Activated naive CD4-positive, alpha-beta T cell treated with Interleukin-2 at 50 U/mL for 16 hours (primary cell): Measurements from ENCODE around the gene TMEM260.
"Not testable (repeated sequence)": the region's sequence is repeated elsewhere in the genome, so short reads cannot be mapped to it uniquely, and the experiment has no call there.

Source experiments
- DNase-seq: peaks from one replicate; pipeline ENCODE4 v3.0.0-alpha.2; 2020

The TMEM260 gene

DNA sequence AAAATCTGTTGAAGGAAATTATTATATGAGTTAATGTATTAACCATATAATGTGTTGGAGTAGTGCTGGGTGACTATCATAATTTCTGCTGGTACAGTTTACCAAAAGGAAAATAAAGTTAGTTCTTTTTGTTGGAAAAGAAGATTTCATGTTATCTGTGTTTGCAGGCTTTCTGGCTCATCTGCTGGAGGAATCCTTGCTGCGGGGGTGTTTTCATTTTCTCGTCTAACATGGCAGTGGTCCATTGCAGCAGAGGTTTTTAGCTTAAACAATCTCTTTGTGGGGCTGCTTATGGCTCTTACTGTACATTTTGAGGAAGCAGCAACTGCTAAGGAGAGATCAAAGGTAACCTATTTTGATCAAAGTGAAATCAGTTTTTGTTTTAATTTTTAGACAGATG, 24.1 kb downstream of the TMEM260 start:
- no peak for DNase-seq

GRCh38 chr14:56608689-56609088, 29.1 kb downstream of the TMEM260 start:
- DNase-seq: no peak

DNA sequence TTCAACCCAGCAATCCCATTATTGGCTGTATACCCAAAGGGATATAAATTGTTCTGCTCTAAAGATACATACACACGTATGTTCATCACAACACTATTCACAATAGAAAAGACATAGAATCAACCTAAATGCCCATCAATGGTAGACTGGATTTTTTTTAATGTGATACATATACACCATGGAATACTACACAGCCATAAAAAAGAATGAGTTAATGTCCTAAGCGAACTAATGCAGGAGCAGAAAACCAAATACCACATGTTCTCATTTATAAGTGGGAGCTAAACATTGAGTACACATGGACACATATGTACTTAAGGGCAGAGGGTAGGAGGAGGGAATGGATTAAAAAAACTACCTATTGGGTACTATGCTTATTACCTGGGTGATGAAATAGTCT, 32.1 kb downstream of the TMEM260 start:
- not testable (repeated sequence) for DNase-seq

GRCh38 chr14:56617084-56617483, 37.5 kb downstream of the TMEM260 start:
- no peak for DNase-seq

DNA sequence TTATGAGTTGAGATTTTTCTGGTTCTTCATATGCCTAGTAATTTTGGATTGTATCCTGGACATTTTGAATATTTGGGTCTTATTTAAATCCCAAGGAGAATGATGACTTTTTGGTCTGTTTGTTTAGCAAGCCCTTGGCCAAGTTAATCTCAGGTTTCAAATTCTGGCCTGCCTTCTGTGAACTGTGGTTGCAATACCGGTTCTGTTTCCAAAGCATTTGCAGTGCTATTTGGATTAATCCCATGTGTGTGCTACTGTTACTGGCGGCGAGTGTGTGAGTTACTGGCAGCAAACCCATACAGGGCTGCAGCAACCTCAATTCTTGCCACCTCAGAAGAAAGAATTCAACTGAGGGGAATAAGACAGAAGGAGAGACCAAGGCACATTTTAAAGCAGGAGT, 51.1 kb downstream of the TMEM260 start:
- no peak for DNase-seq

DNA sequence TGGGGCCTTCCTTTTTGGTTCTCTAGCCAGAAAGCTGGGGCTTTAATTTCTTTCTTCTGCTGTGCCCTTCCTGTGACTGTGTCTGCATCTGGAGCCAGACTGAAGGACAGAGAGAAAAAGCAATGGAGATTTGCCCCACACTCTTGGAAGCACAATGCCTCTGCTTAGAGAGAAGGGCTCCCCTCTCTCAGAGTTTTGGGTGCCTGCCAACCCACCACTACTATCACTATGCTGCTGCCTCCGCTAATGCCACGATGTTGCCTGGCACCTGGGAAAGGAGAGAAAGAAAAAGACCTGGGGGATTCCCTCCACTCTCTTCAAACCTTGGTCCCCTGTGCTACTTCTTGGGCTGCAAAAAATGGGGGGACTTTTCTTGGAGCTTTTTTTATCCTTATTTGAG, 52.6 kb downstream of the TMEM260 start:
- DNase-seq: no peak

- DNase-seq: no peak
These were observed 53.9 kb downstream of the TMEM260 start for GRCh38 chr14:56633544-56633943.

DNA sequence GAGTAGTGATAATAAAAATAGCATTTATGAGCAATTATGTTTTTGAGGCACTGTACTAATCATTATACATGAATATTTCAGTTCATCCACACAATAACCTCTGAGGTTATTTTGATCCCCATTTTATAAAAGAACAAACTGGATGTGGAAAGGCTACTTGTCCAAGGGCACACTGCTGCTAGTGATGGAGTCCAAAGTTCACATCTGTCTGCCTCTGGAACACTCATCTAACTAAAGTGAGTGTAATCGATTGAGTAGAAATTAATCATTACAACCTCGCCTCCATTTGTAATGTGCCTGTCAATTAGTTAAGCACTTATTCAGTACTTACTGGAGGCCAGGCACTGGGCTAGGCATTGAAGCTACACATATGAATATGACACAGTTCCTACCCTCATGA, 55.4 kb downstream of the TMEM260 start:
- no peak for DNase-seq

DNA sequence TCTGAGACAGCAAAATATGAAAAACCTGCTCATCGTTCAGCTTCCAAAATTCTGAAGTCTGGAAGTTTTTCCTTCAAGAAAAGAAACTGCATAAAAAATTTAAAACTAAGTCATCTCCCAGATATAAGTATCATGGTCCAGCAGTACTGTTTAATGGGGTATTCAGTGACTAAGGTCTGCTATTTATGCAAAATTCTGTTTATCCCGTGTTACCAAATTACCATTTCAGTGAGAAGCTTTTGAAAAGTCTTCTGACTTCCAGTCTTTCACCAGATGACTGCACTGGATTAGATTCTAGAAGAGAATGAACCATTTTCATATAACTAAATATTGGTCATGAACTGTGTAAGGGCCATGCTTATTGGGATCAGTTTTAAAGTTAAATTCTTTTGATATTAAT, 67.9 kb downstream of the TMEM260 start:
- DNase-seq: no peak

DNA sequence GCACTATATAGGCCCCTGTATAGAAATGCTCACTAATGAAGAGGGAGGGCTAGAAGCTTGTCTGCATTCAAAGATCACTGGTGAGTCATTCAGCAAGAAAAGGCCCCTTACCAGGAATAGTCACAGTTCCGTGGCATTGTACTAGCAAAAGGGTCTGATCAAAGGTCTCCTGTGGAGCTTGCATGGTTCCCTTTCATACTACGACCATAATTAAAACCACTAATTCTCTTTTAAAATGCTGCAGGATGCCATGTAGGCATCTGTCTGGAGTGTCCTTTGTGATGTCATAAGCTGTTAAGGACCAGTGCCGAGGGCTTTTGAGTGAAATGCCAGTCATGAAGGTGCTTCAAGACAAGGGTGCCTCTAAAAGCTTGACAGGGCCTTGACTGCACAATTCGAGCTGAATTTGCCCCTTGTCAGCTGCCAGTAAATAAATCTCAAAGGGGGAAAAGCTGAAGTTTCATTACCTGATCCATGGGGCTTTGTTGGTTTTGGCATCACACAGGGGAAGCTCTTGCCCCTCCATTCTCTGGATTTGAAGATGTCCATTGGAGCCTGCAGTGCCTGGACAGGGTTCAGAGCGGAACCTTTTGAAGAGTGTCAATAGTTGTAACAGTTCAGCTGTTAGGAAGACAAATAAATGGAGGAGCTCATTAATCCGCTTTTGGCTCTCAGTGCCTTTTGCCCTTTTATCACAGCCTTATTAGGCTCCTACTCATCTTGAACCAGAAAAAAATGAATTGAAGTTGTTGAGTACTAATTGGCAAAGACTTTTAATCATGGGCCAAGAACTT, 69.1 kb downstream of the TMEM260 start:
- no peak for DNase-seq

DNA sequence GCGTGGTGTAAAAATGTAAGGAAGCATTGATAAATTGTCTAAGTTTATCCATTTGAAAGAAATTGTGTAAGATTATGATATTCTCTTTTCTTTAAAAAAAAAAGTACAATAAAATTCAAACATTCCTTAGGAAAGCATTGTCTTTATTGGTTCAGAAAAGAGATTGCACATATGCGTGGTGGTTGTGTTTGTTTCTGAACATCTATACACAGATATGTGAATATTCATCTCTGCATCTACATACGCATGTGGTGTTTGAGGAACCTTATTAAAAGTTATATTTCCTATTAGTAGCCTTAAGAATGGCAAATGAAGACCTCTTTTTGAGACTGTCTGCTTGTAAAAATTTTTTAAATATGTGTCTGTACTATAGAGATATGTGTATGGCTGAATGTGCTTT, 69.8 kb downstream of the TMEM260 start:
- no peak for DNase-seq

GRCh38 chr14:56650048-56650447, 70.5 kb downstream of the TMEM260 start:
- no peak for DNase-seq

DNA sequence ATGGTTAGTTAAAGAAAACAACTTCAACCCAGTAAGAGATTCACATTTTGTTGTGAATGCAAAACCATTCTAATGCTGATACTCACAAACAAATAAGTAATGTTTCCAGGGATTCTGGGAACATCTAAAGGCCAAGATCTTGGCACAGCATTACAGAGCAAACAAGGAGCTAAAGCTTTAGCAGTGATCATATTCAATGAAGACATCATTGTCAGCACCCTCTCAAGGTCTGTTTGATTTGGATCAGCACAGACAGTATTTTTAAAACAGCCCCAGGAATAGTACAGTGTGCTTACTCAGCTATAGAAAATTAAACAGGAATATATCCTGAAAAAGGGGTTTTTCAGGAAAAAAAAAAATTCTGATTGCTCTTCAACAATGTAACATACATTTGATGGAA, 71.4 kb downstream of the TMEM260 start:
- DNase-seq: no peak

- DNase-seq: no peak
These were observed 78.0 kb downstream of the TMEM260 start for GRCh38 chr14:56657604-56658003.

GRCh38 chr14:56659378-56659777, 79.8 kb downstream of the TMEM260 start:
- no peak for DNase-seq

GRCh38 chr14:56659964-56660551, 80.5 kb downstream of the TMEM260 start:
- DNase-seq: no peak

DNA sequence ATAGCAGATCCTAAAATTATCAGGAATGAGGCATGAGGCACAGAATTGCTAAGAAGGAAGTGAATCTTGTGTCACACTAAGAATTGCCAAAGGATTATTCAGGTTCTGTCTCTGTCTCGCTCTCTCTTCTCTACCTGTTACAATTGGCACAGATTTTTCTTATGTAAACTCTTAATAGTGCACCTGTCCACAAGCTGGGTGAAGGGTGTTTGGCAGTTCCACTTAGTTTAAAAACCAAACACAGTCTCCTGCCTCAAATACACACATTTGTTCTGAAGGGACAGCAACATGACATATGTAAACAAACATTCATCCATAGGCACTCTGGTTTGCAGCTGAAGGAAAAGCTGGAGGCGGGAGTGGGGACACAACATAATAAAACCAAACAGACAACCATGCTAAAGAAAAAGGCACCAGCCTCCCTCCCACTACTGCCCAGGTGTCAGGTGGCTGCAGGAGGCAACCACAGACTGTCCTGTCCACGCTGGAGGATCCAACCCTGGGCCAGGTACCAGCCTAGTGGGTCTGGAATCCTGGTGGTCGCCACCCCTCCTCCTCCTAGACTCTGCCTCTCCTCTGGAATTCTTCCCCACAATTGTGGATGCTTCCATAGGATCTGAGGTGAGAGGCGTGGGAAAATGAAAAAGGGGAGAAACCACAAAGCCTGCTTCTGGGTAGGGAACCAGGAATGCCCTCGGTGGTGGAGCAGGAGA, 81.2 kb downstream of the TMEM260 start:
- DNase-seq: no peak

DNA sequence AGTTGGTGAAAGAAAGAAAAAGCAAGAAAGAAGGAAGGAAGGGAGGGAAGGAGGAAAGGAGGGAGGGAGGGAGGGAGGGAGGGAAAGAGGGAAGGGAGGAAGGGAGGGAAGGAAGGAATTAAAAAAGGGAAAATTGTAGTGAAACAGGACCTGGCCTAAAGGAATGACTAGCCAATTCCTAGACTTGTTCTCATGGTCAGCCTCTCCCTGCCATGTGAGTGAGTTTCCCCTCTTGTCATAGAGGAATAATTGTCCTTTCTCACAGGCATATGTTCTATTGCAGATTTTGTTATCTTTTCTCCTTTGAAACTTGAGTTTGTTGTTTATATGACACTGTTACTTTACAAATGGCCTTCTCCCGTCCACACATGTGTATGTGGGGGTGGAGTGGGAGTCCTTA, 81.9 kb downstream of the TMEM260 start:
- DNase-seq: no peak

DNA sequence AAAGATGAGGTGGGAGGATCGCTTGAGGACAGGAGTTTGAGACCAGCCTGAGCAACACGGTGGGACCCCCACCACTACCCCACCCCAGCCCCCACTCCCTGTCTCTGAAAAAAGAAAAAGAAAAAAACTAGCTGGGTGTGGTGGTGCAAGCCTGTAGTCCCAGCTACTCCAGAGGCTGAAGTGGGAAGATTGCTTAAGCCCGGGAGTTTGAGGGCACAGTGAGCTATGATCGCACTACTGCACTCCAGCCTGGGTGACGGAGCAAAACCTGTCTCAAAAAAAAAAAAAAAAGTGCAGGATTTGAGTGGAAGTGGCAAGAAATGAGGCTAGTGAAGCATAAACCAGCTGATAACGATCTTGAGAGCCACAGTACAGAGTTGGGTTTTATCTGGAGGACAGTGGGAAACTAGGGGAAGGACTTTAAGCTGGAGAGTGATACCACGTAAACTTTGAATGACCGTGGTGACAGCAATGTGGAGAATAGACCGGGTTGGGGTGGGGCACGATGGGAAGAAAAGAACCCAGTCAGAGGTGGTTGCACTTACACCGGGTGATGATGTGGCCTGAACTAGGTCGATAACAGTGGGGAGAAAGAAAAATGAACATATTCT, 85.3 kb downstream of the TMEM260 start:
- DNase-seq: no peak

DNA sequence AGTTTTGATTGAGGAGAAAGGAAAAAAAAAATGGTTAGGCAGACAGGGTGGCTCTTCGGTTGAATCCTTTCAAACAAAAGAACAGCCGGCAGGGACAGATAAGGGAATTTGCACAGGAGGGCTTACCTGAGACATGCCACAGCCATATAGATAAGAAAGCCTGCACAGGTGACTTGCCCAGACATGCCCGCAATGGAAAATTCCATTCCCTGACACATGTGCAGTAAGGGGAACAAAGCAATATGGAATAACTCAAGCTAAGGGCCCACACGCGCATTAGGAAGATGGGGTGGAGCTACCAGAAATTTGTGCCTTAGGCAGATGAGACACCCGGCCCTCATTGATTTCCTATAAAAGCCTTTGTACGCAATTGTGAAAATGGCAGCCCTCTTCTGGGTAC, 86.7 kb downstream of the TMEM260 start:
- no peak for DNase-seq

GRCh38 chr14:56666716-56667115, 87.1 kb downstream of the TMEM260 start:
- no peak for DNase-seq

DNA sequence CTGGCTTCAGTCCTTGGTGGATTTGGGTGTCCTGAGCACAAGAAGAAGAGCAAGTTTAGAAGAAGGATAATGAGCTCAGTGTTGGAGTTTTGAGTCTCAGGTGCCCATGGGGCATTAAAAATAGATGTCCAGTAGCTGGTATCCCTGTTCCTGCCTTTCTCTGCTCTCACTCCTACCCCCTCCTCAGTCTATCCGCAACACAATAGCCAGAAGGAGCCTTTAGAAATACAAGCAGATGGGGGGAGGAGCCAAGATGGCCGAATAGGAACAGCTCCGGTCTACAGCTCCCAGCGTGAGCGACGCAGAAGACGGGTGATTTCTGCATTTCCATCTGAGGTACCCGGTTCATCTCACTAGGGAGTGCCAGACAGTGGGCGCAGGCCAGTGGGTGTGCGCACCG, 87.7 kb downstream of the TMEM260 start:
- not testable (repeated sequence) for DNase-seq

- no peak for DNase-seq
These were observed 96.4 kb downstream of the TMEM260 start for GRCh38 chr14:56676042-56676441.

GRCh38 chr14:56678838-56679237, 99.2 kb downstream of the TMEM260 start:
- no peak for DNase-seq
